MM.1S (cell line): ENCODE measurements around the gene LMO1.

Experiments used
- CTCF ChIP-seq: fragments of 300-600 bp; sonication (generic); IDR thresholded peaks from 2 replicates; pipeline ENCODE4 v1.5.1; 2016; ENCODE audit warnings: antibody characterized with exemption, low read length, mixed read lengths
- EZH2 ChIP-seq: fragments of 300-600 bp; sonication (generic); optimal IDR thresholded peaks from 2 replicates; pipeline ENCODE3; 2017; ENCODE audit warnings: low read depth, mild to moderate bottlenecking, antibody characterized with exemption, low read length, mixed read lengths

GRCh38 chr11:8291421-8292350 is 28.0 kb upstream of the LMO1 start:
- TF ChIP-seq CTCF (no peak), EZH2 (no peak)
